Activated B cell treated with CpG ODN at 0.5 μM for 24 hours (primary cell): Measurements from ENCODE around the gene ARPIN. TPM values are rescaled to one million over a fixed set of nuclear protein-coding genes. Genes with fewer than 3 reads are reported as not detected.

Source experiments
- ATAC-seq: fragments of 200-7000 bp; cut with Tn5 transposase; one replicate; pipeline ENCODE4 v1.10.0; 2021; ENCODE audit warnings: low read depth, mild to moderate bottlenecking, moderate library complexity
- CTCF ChIA-PET: fragments of 350-600 bp; sonication (Branson Sonifier 250); formaldehyde crosslinking; loops from one replicate; lab custom pipeline; 2021; ENCODE audit warnings: antibody characterized with exemption; lab: Charles Lee
- POLR2A ChIA-PET: fragments of 350-600 bp; sonication (Branson Sonifier 250); formaldehyde crosslinking; loops from one replicate; lab custom pipeline; 2021; ENCODE audit warnings: antibody characterized with exemption; lab: Charles Lee
- DNase-seq: peaks from one replicate; pipeline ENCODE4 v3.0.0; 2022
- H3K27ac Mint-ChIP-seq: one replicate; pipeline ENCODE4 v1.8.0; 2020; ENCODE audit warnings: mixed read lengths
- H3K27me3 Mint-ChIP-seq: one replicate; pipeline ENCODE4 v1.8.0; 2021; ENCODE audit warnings: mixed read lengths
- H3K36me3 Mint-ChIP-seq: one replicate; pipeline ENCODE4 v1.8.0; 2021; ENCODE audit warnings: low read depth, mixed read lengths
- H3K4me1 Mint-ChIP-seq: one replicate; pipeline ENCODE4 v1.8.0; 2021; ENCODE audit warnings: mixed read lengths
- H3K4me3 Mint-ChIP-seq: one replicate; pipeline ENCODE4 v1.8.0; 2020; ENCODE audit warnings: mild to moderate bottlenecking, mixed read lengths
- H3K9me3 Mint-ChIP-seq: one replicate; pipeline ENCODE4 v1.8.0; 2020; ENCODE audit warnings: mixed read lengths
- intact Hi-C: fragments of 100-400 bp; cut with micrococcal nuclease; formaldehyde crosslinking; loops from one replicate; pipeline ENCODE4 v1.15.1; 2024
- total RNA-seq: library from RNA; stranded (reverse); gene quantifications from 2 replicates; pipeline ENCODE4 v1.2.3, GENCODE V29; 2022
- TF ChIP-seq, protein P1 (sequence below): fragments of 200-600 bp; IDR thresholded peaks from one replicate; pipeline ENCODE4 v1.8.0; 2022; ENCODE audit warnings: antibody characterized with exemption, mild to moderate bottlenecking

The ARPIN gene
- total RNA-seq, 1 donor from 2014 or later, result not detected

DNA sequence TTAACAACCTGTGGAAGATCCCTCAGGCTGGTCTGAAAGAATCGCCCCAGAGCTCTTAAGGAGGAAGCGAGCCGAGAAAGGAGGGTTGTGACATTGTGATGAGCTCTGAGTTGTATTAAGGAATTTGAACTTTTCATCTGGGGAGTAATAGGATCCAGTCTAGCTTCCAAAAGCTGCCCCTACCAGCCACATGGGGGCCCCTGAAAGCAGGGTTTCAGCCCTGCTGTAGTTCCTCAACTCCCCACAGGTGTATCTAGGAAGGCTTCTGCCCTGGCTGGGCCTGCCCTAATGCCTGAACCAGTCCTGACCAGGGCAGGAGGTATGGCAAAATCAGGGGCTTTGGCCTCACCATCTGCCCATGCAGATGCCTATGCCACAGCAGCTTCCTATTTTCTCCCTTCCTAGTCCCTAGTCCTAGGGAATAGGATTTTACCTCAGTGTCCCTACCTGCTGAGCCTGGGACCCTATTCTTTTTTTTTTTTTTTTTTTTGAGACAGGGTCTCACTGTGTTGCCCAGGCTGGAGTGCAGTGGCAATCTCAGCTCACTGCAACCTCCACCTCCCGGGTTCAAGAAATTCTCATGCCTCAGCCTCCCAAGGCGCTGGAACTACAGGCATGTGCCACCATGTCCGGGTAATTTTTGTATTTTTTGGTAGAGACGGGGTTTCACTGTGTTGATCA lies 14.0 kb downstream of the ARPIN start:
- DNase-seq (peak; percentile 25), ATAC-seq (peak; percentile 60)
- Mint-ChIP-seq H3K4me1 (peaks cover 6% of the 10 kb centered on the region), H3K36me3 (peaks cover 7% of the 10 kb centered on the region), H3K27ac (no peak overlapping the region), H3K27me3 (peaks cover 3% of the 10 kb centered on the region), H3K4me3 (no peak overlapping the region), H3K9me3 (no peaks in the 10 kb centered on the region)
- ChIA-PET POLR2A (interaction anchor here (0.6 to 1.7 kb wide), 7 partner anchors 101 to 194 kb away, joined by 3 to 12 read pairs (median 3); no protein-coding TSS in a partner anchor), CTCF (interaction anchor here (0.6 to 3.4 kb wide), 17 partner anchors 10 to 201 kb away, joined by 3 to 43 read pairs (median 3); no protein-coding TSS in a partner anchor)
- TF ChIP-seq, protein P1, sequence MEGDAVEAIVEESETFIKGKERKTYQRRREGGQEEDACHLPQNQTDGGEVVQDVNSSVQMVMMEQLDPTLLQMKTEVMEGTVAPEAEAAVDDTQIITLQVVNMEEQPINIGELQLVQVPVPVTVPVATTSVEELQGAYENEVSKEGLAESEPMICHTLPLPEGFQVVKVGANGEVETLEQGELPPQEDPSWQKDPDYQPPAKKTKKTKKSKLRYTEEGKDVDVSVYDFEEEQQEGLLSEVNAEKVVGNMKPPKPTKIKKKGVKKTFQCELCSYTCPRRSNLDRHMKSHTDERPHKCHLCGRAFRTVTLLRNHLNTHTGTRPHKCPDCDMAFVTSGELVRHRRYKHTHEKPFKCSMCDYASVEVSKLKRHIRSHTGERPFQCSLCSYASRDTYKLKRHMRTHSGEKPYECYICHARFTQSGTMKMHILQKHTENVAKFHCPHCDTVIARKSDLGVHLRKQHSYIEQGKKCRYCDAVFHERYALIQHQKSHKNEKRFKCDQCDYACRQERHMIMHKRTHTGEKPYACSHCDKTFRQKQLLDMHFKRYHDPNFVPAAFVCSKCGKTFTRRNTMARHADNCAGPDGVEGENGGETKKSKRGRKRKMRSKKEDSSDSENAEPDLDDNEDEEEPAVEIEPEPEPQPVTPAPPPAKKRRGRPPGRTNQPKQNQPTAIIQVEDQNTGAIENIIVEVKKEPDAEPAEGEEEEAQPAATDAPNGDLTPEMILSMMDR, result peak; percentile 19
- intact Hi-C loops, result loop anchor here (1.0 to 10.0 kb wide), 4 partner anchors 66 to 188 kb away; no protein-coding TSS in a partner anchor

DNA sequence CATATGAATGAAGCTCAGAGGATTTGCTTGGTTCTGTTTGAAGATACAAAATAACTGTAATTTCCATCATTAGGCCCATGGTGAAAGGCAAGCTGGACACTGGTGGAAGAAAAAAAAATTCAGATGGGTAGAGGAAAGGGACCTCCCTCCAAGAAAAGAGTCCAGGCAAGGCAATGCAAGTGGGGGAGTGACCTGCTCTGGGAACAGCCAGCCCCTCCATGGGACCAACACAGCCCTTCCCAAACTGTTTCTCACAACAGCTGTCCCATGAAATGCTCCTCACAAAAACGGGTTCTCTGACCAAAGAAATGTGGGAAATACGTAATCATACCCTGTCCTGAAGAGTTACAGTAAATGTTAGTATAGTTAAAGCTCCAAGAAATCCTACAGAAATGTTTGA lies 14.6 kb downstream of the ARPIN start:
- no peak for DNase-seq
- peaks cover 12% of the 10 kb centered on the region for H3K36me3 Mint-ChIP-seq
- TF ChIP-seq, protein P1, result no peak
- H3K4me1 Mint-ChIP-seq, result peaks cover 10% of the 10 kb centered on the region
- peaks cover 3% of the 10 kb centered on the region for H3K27me3 Mint-ChIP-seq
- no peak overlapping the region for H3K27ac Mint-ChIP-seq
- no peaks in the 10 kb centered on the region for H3K9me3 Mint-ChIP-seq
- intact Hi-C loops, result loop anchor here (1.0 to 10.0 kb wide), 4 partner anchors 67 to 188 kb away; no protein-coding TSS in a partner anchor
- H3K4me3 Mint-ChIP-seq, result no peak overlapping the region
- ChIA-PET CTCF (interaction anchor here (0.6 to 3.4 kb wide), 16 partner anchors 9 to 202 kb away, joined by 3 to 43 read pairs (median 3); no protein-coding TSS in a partner anchor), POLR2A (interaction anchor here (0.6 to 1.7 kb wide), 7 partner anchors 82 to 195 kb away, joined by 3 read pairs; no protein-coding TSS in a partner anchor)
- no peak for ATAC-seq

DNA sequence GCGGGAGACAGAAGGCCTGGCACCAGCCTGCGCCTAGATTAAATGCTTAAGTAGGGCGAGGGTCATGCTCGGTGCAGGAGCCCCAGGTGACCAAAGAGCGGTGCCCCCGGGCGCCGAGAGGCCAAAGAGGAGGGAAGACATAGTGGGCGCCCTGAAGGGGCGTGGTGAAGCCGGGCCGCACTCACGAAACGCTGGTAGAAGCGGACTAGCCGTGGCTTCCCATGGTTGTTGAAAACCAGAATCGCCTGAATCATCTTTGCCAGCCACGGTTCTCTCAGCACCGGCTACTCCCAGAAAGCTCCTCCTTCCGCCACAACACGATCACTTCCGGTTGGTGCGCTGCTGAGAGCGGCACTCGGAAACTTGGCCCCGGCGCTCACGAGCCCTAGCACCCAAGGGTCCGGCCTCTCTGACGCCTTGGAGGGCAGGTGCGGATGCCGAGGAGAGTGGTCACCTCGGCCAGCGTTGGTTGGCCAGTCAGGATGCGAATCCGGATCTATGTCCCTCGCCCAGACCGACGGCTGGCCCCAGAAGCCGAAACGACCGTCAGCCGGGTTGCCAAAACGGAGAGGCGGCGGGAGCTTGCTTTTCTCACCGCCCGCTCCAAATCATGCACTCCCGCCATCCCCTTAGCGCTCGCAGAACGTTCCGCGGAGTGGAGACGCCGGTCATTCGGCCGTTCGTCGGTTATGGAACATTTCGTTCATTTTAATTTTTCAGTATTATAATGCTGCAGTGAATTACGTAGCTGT lies 18.9 kb downstream of the ARPIN start, which contains the start of gene AP3S2:
TSS of gene AP3S2 (minus strand) at position 299 of the 752 bp plus-strand sequence. CDS start at position 254, 45 bp downstream.
- ATAC-seq (peak; percentile 89), DNase-seq (peak; percentile 82)
- H3K27ac Mint-ChIP-seq, result peak within 1 kb of the TSS; percentile 94
- CTCF ChIA-PET, result interaction anchor here (0.9 to 1.7 kb wide), 5 partner anchors 19 to 177 kb away, joined by 3 to 10 read pairs (median 4); no protein-coding TSS in a partner anchor
- POLR2A ChIA-PET, result interaction anchor here (0.6 to 2.0 kb wide), 27 partner anchors 8 to 1037 kb away, joined by 3 to 23 read pairs (median 4); partner anchors contain the start of genes ANPEP and ZNF710
- peaks cover 40% of the 10 kb centered on the region for H3K4me1 Mint-ChIP-seq
- no peaks in the 10 kb centered on the region for H3K9me3 Mint-ChIP-seq
- intact Hi-C loops, result loop anchor here (1.0 to 10.0 kb wide), 5 partner anchors 71 to 339 kb away; partner anchors contain the start of genes CIB1 and MESP1
- H3K36me3 Mint-ChIP-seq, result peaks cover 24% of the 10 kb centered on the region
- H3K27me3 Mint-ChIP-seq, result no peaks in the 10 kb centered on the region
- TF ChIP-seq, protein P1, result no peak
- peak within 1 kb of the TSS; percentile 95 for H3K4me3 Mint-ChIP-seq

DNA sequence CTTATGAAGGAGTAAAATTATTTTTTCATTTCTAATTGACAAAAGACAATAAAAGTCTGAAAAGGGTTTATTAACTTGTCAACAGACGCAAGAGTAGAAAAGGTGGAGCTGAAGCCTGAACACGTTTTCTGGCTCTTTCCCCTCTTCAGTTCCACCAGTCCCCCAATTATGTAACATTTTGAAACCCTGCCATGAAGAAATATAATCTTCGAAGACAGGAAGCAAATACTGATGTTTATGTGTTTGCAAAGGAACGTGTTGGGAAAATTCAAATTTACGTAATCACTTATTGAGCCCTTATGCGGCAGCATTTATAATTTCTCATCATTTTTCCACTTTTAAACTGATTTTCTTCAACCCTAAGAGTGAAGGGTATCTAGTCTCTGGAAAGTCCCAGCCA lies 19.7 kb downstream of the ARPIN start:
- Mint-ChIP-seq H3K9me3 (no peaks in the 10 kb centered on the region), H3K36me3 (peaks cover 33% of the 10 kb centered on the region), H3K4me3 (peak overlapping the region; percentile 95), H3K27ac (peak overlapping the region; percentile 94), H3K4me1 (peaks cover 40% of the 10 kb centered on the region), H3K27me3 (no peaks in the 10 kb centered on the region)
- ChIA-PET CTCF (interaction anchor here (0.9 kb wide), 1 partner anchor 172 kb away, joined by 3 read pairs; no protein-coding TSS in a partner anchor), POLR2A (interaction anchor here (2.0 kb wide), 1 partner anchor 164 kb away, joined by 4 read pairs; no protein-coding TSS in a partner anchor)
- ATAC-seq (no peak), DNase-seq (no peak)
- intact Hi-C loops, result loop anchor here (5.0 to 10.0 kb wide), 2 partner anchors 72 to 141 kb away; partner anchors contain the start of gene MESP1
- TF ChIP-seq, protein P1, result no peak
